Stimulated activated CD4-positive, alpha-beta T cell treated with anti-CD3 and anti-CD28 coated beads, Interleukin-4, amount 100 ng/mL, for 24 hours (primary cell): ENCODE measurements around the gene GREB1.

Experiments
- DNase-seq: peaks from one replicate; pipeline ENCODE4 v3.0.0-alpha.2; 2020

GREB1 gene

DNA sequence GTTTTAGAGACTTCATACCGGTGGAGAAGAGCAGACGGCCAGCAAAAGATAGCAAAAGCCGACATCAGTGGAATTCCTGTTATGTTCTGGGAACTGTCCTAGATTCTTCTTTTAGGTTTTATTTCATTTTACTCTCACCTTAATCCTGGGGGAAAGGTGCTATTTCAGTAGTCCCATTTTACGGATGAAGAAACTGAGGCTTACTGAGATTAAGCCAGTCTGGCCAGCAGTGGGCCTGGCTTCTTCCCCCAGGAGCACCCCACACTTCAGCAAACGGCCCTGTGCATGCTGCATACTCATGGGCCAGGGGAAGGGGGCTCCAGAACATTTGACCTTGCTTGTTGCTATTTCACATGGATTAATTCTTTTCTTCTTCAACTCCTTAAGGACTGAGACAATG is 79.5 kb downstream of the GREB1 start:
- DNase-seq, result no peak

DNA sequence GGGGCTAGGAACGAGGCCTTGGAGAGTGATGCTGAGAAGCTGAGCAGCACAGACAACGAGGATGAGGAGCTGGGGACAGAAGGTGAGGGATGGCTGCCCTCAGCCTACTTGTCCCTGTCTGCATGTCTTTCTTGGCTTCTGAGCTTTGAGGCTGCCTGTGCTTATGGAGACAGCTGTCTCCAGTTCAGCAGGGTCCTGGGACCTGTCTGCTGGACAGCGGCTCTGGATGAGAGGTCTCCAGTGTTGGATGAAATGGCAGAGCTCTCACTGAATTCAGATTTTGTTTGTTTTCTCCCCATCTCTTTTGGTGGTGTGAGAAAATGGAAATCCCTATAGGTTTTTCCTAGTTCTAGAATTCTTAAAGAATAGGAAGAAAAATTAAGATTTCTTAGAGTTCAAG is 81.4 kb downstream of the GREB1 start:
- no peak for DNase-seq

- no peak for DNase-seq
These were observed 82.3 kb downstream of the GREB1 start for GRCh38 chr2:11616097-11616687.

DNA sequence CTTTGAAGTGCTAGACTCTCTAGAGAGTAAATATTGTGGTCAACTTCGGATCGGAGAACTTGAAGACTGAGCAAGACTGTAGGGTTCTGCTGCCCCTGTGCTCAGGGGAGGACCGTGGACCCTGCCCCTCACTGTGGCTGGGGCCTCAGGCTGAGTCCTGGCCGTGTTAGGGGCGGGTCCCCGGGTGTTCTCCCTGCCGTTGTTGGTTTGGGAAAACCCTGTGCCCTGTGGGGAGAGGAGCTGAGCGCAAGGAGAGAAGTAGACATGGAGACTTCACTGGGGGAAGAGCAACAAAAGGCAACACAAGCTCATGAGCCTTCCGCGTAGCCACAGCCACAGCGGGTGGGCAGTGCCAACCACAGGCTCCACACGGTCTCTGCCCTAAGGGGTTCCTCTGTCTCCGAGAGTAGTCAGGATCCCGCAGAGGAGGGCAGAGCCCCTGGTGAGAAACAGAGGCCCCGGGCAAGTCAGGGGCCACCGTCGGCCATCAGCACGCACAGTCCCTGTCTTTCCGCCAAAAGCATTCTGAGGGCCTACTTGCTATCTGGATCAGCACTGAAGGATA is 83.1 kb downstream of the GREB1 start:
- DNase-seq, result no peak

GRCh38 chr2:11617527-11617926 is 83.7 kb downstream of the GREB1 start:
- DNase-seq, result no peak

- no peak for DNase-seq
These were observed 84.3 kb downstream of the GREB1 start for GRCh38 chr2:11617984-11618707.

DNA sequence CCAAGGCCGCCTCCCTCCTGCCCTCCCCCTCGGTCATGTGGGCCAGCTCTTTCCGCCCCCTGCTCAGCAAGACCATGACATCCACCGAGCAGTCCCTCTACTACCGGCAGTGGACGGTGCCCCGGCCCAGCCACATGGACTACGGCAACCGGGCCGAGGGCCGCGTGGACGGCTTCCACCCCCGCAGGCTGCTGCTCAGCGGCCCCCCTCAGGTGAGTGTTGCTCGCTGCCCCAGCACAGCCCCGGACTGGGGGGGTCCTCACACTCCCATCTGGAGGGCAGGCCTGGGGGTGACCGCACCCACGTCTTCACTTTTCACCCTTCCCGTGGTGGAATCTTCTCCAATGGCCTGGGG is 84.8 kb downstream of the GREB1 start:
- DNase-seq, result no peak

- DNase-seq, result no peak
These were observed 87.6 kb downstream of the GREB1 start for GRCh38 chr2:11621410-11621809.

DNA sequence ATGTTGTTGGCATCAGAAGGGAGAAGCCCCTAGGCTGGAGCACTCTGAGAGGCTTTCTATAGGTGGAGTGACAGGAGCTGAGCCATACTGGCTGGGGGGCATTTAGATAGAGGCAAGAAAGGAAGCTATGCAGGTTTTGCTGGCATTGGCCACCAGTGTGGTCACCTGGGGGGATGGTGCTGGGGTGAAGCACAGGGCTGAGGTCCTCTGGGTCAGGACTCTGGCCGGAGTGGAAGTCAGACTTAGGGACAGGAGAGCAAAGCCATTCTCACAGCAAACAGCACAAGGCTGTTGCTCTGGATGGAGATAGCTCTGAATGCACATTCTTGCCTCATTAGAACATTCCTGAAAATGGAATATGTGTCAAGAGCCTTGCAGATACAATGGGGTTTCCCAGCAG is 88.8 kb downstream of the GREB1 start:
- no peak for DNase-seq

- no peak for DNase-seq
These were observed 91.0 kb downstream of the GREB1 start for GRCh38 chr2:11624893-11625292.

DNA sequence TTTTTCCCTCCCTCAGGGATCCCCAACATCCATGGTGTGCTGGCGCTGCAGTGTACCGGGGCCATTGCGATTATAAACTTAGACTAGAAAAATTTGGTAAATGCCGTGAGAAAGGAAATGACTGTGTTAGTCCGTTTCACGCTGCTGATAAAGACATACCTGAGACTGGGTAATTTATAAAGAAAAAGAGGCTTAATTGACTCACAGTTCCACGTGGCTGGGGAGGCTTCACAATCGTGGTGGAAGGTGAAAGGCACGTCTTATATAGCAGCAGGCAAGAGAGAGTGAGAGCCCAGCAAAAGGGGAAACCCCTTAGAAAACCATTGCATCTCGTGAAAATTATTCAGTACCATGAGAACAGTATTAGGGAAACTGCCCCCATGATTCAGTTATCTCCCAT is 91.8 kb downstream of the GREB1 start:
- no peak for DNase-seq

GRCh38 chr2:11628675-11629074 is 94.8 kb downstream of the GREB1 start:
- no peak for DNase-seq

GRCh38 chr2:11629215-11629614 is 95.4 kb downstream of the GREB1 start:
- no peak for DNase-seq

GRCh38 chr2:11629851-11630250 is 96.0 kb downstream of the GREB1 start:
- DNase-seq, result no peak

GRCh38 chr2:11630855-11631254 is 97.0 kb downstream of the GREB1 start:
- DNase-seq, result no peak

- no peak for DNase-seq
These were observed 97.6 kb downstream of the GREB1 start for GRCh38 chr2:11631462-11631861.

DNA sequence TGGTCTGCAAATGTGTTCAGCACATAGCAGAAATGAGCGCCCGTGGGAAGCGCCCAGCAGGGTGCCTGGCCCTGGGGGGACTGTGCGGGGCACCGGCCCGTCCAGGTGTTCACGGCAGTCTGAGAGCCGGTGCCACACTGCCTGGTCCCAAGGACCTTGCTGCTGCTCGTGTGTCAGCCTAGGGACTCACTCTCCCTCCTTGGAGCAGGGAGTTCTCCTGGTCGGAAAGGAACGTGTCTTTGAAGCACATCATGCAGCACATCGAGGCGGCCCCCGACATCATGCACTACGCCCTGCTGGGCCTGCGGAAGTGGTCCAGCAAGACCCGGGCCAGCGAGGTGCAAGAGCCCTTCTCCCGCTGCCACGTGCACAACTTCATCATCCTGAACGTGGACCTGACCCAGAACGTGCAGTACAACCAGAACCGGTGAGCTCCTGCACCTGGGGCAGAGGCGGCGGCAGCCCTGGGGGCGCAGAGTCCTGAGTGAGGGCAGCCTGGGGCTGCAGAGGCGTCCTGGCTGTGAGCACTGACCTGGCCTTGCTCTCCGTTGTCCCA is 100.2 kb downstream of the GREB1 start:
- no peak for DNase-seq

GRCh38 chr2:11634584-11634983 is 100.7 kb downstream of the GREB1 start:
- no peak for DNase-seq

- no peak for DNase-seq
These were observed 101.3 kb downstream of the GREB1 start for GRCh38 chr2:11635141-11635540.

GRCh38 chr2:11636593-11637295 is 102.9 kb downstream of the GREB1 start:
- no peak for DNase-seq

GRCh38 chr2:11637546-11637945 is 103.7 kb downstream of the GREB1 start:
- no peak for DNase-seq

DNA sequence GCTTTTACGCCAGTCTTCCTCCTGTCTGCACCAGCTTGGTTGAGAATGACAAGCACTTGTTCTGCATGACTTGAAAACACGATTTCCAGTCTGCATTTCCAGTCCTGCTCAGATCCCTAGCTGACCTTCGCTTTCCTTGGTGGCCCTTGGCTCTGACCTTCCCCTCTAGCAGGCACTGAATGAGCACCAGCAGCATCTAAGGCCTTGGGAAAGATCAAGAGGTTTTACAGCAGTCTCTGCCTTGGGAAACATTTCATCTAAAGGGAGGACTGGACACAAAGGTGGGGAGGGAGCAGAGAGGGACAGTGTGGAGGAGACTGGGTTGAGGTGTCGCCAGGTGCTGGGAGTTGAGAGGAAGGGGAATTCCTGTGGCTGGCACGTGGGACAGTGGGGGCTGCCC is 105.7 kb downstream of the GREB1 start:
- DNase-seq, result no peak

DNA sequence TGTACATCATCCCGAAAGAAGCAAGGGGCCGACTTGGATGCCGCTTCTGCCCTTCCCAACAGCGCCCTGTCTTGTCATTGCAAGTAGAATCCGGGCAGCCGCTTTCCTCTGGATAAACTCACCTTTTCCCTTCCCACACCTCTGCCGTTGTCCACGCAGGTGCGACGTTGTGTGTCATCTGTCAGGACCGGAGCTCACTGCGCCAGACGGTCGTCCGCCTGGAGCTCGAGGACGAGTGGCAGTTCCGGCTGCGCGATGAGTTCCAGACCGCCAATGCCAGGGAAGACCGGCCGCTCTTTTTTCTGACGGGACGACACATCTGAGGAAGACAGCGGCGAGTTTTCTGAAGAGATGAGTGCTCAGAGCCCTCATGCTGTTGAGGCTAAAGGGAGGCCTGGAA is 106.3 kb downstream of the GREB1 start:
- no peak for DNase-seq

- no peak for DNase-seq
These were observed 109.1 kb downstream of the GREB1 start for GRCh38 chr2:11642972-11643371.
